Heart right ventricle (tissue), 16 donors: ENCODE data around the gene FCER1G. TPM values are rescaled to one million over a fixed set of nuclear protein-coding genes. Genes with fewer than 3 reads are reported as not detected.
"Not testable (repeated sequence)": the region's sequence is repeated elsewhere in the genome, so short reads cannot be mapped to it uniquely, and the experiment has no call there.

ENCODE experiments used
- ATAC-seq, 8 donors: fragments of 200-7000 bp; cut with Tn5 transposase; one replicate each; pipeline ENCODE4 v1.9.1; 2020; ENCODE audit warnings: mild to moderate bottlenecking in 8 of 8, moderate library complexity in 8 of 8, moderate number of reproducible peaks in 1 of 8
- DNase-seq, 2 donors: peaks; one replicate each; pipeline ENCODE4 v3.0.0-alpha.2; 2020
- H3K27ac ChIP-seq, 10 donors: fragments of 200-600 bp; sonication (generic) in 2 of 10; one replicate each; pipeline versions ENCODE4 v1.5.0 to v1.8.0; 2020 to 2022; ENCODE audit warnings: mild to moderate bottlenecking in 3 of 10
- H3K27me3 ChIP-seq, 7 donors: fragments of 200-600 bp; one replicate each; pipeline ENCODE4 v1.8.0; 2021 to 2022; ENCODE audit warnings: mild to moderate bottlenecking in 2 of 7
- H3K36me3 ChIP-seq, 9 donors: fragments of 200-600 bp; sonication (generic) in 1 of 9; one replicate each; pipeline versions ENCODE4 v1.5.0 to v1.8.0; 2020 to 2022; ENCODE audit warnings: mild to moderate bottlenecking in 2 of 9
- H3K4me1 ChIP-seq, 9 donors: fragments of 200-600 bp; sonication (generic) in 1 of 9; one replicate each; pipeline versions ENCODE4 v1.5.0 to v1.8.0; 2020 to 2022; ENCODE audit warnings: mild to moderate bottlenecking in 4 of 9
- H3K4me3 ChIP-seq, 10 donors: fragments of 200-600 bp; sonication (generic) in 2 of 10; one replicate each; pipeline versions ENCODE4 v1.5.0 to v1.8.0; 2020 to 2022; ENCODE audit warnings: mild to moderate bottlenecking in 7 of 10, moderate library complexity in 2 of 10
- H3K9me3 ChIP-seq, 11 donors: fragments of 200-600 bp in 10 of 11; sonication (generic) in 2 of 11; one replicate each; pipeline versions ENCODE4 v1.5.0 to v1.8.0; 2013 to 2022; ENCODE audit warnings: mild to moderate bottlenecking in 2 of 11, control low read depth in 1 of 11, moderate library complexity in 1 of 11
- WGBS, 2 donors: extraction: QIAGEN DNeasy Blood & Tissue Kit; methylation state at CpG; one replicate each; pipeline ENCODE4 v1.1.7; 2013; ENCODE audit warnings: inconsistent platforms in 1 of 2; 5-methylcytosine and 5-hydroxymethylcytosine counted together
- intact Hi-C, 10 donors: fragments of 100-400 bp; cut with DNase I; formaldehyde crosslinking; loops; one replicate each; pipeline versions ENCODE4 v1.11.1 to v1.14.2; 2022
- polyA plus RNA-seq, 2 donors: library from polyadenylated mRNA; stranded (reverse); fragments of 200-250 nt; gene quantifications; one replicate each; pipeline ENCODE4 v1.2.3, GENCODE V29; 2013
- total RNA-seq, 10 donors: library from RNA; stranded (reverse); fragmentation: NEBNext Ultra II Directional in 3 of 10; extraction: Animal tissue kit (Norgen Biotek cat#: 25700) in 3 of 10; gene quantifications; one replicate each; pipeline versions ENCODE4 v1.2.1 to v1.2.4, GENCODE V29; 2021 to 2023
- TF ChIP-seq, protein P1 (sequence below), 9 donors: fragments of 200-600 bp; sonication (generic) in 2 of 9; IDR thresholded peaks; one replicate each; pipeline versions ENCODE4 v1.5.0 to v1.8.0; 2021 to 2022; ENCODE audit warnings: antibody characterized with exemption in 9 of 9, mild to moderate bottlenecking in 5 of 9, moderate library complexity in 1 of 9
- donor health status: Arrhythmogenic right ventricular cardiomyopathy.
- donor health status: ischemic (EF 13 %, LVEDD 7.1; RV severe dilation, severe dysfunction).
- donor health status: healthy with polysubstance abuse.
- donor health status: DM: no; HTN: yes; CAD: no.
- donor health status: DM: no; HTN: no; CAD: no.
- donor health status: ischemic (EF 25% LVEDD 6.9; RV normal size, moderate dysfunction).
- donor health status: ischemic (EF 25% LVEDD 5.7; RV mildly dilated, moderate dysfunction).
- donor health status: healthy.
- donor health status: DM: yes; HTN: yes; CAD: no.
- donor health status: Ischemic cardiomyopathy.
- donor health status: ischemic (EF 35%, LVEDD 5.7; RV mildly dilated, moderate dysfunction).
- donor health status: nonischemic (EF 11% LVEDD 7.7; RV severe dilation, severe dysfunction).
- donor health status: DM: yes; HTN: yes; CAD: no.
- donor health status: PGD.
- donor health status: ischemic (EF 29% LVEDD 5.4; RV normal size, mild dysfunction).
- donor health status: nonischemic (EF 23%, LVEDD 6.1; RV moderate dilation, normal function).

FCER1G gene
- total and polyA plus RNA-seq, 12 donors, result 2.0 to 65.8 (median 11.5) TPM

DNA sequence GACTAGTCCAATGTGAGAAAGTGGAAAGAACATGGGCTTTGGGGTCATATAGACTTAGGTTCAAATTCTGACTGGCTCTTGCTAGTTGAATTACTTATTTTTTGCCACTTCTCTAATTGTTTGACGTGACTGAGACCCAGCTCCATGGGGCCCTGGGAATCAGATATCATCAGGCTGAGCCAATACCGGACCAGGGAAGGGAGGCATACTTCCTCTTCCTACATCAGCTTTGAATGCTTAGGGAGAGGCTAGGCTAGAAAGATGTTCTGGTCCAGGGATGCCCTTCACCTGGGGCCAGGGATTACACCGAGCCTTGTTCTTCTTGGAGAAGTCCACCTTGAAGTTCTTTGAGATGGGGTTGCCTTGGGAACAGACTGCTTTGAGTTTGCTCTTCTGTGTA, 26.6 kb downstream of the FCER1G start:
- no peak overlapping the region for H3K4me3 ChIP-seq
- WGBS, 2 donors, result 73 to 78% methylated on average over 3 of the region's 3 CpGs
- ATAC-seq (no peak), DNase-seq (no peak)
- H3K36me3 ChIP-seq, result no peaks in the 10 kb centered on the region
- H3K9me3 ChIP-seq, result no peaks in the 10 kb centered on the region
- no peaks in the 10 kb centered on the region for H3K27me3 ChIP-seq
- TF ChIP-seq, protein P1, sequence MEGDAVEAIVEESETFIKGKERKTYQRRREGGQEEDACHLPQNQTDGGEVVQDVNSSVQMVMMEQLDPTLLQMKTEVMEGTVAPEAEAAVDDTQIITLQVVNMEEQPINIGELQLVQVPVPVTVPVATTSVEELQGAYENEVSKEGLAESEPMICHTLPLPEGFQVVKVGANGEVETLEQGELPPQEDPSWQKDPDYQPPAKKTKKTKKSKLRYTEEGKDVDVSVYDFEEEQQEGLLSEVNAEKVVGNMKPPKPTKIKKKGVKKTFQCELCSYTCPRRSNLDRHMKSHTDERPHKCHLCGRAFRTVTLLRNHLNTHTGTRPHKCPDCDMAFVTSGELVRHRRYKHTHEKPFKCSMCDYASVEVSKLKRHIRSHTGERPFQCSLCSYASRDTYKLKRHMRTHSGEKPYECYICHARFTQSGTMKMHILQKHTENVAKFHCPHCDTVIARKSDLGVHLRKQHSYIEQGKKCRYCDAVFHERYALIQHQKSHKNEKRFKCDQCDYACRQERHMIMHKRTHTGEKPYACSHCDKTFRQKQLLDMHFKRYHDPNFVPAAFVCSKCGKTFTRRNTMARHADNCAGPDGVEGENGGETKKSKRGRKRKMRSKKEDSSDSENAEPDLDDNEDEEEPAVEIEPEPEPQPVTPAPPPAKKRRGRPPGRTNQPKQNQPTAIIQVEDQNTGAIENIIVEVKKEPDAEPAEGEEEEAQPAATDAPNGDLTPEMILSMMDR (IDR thresholded peaks at IDR 0.05), result no peak
- intact Hi-C loops, result no loop called here
- no peak overlapping the region for H3K27ac ChIP-seq
- no peaks in the 10 kb centered on the region for H3K4me1 ChIP-seq

DNA sequence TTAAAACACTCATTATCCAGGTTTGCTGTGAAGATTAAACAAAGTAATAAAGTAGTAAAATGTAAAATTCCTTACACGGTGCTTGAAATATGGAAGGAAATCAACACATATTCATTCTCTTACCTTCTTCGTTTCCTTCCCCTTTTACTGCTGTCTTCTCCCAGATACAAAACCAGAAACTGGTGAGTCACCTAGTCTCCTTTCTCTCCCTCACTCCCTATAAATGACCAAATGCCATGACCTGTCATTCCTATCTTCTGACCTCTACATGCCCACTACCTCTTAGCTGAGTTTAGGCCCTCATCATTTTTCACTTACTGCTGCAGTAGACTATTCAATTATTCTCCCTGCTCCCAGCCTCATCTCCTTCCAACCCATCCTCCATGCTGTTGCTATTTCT, 27.2 kb downstream of the FCER1G start:
- Histone ChIP-seq H3K4me1 (no peaks in the 10 kb centered on the region), H3K4me3 (no peak overlapping the region), H3K27ac (no peak overlapping the region), H3K27me3 (no peaks in the 10 kb centered on the region), H3K36me3 (no peaks in the 10 kb centered on the region), H3K9me3 (no peaks in the 10 kb centered on the region)
- TF ChIP-seq, protein P1 (IDR thresholded peaks at IDR 0.05), result no peak
- no peak for ATAC-seq
- 76 to 85% methylated on average over 2 of the region's 2 CpGs for WGBS, 2 donors
- DNase-seq, result no peak
- intact Hi-C loops, result no loop called here

DNA sequence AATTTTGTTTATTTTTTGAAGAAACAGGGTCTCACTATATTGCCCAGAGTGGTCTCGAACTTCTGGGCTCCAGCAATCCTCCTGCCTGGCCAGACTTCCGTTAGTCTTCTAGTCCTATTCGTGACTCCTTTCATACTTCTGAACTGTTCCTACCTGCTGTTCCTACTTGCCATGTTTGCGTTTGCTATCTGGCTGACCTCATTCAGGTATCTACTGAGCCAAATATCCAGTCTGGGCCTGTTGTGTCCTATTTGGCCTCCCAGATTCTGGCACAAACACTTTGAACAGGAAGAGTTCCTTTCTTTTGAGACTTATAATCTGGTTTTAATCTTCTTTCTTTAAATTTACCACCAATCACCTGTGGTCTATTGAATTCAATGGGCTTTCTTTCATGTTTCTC, 29.8 kb downstream of the FCER1G start:
- 80 to 90% methylated on average over 4 of the region's 4 CpGs for WGBS, 2 donors

DNA sequence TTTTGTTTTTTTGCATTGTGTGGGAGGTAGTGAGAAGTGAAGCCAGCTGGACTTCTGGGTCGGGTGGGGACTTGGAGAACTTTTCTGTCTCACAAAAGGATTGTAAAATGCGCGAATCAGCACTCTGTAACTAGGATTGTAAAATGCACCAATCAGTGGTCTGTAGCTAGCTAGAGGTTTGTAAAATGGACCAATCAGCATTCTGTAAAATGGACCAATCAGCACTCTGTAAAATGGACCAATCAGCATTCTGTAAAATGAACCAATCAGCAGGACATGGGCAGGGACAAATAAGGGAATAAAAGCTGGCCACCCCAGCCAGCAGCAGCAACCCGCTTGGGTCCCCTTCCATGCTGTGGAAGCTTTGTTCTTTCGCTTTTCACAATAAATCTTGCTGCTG, 35.0 kb downstream of the FCER1G start:
- H3K27ac ChIP-seq, H3K4me3 ChIP-seq, DNase-seq, intact Hi-C loops, H3K27me3 ChIP-seq, H3K36me3 ChIP-seq, H3K4me1 ChIP-seq, ATAC-seq: not testable (repeated sequence)
- H3K9me3 ChIP-seq, result peaks cover 0 to 16% (median 4%) of the 10 kb centered on the region in 11 donors
- WGBS, 2 donors, result 74 to 80% methylated on average over 5 of the region's 5 CpGs

More for the DNA sequence above, 29.8 kb downstream of the FCER1G start:
- intact Hi-C loops, result no loop called here
- Histone ChIP-seq H3K36me3 (no peaks in the 10 kb centered on the region), H3K9me3 (no peaks in the 10 kb centered on the region), H3K4me1 (no peaks in the 10 kb centered on the region), H3K27me3 (no peaks in the 10 kb centered on the region), H3K27ac (no peak overlapping the region), H3K4me3 (no peak overlapping the region)
- TF ChIP-seq, protein P1 (IDR thresholded peaks at IDR 0.05), result no peak
- no peak for ATAC-seq
- no peak for DNase-seq

DNA sequence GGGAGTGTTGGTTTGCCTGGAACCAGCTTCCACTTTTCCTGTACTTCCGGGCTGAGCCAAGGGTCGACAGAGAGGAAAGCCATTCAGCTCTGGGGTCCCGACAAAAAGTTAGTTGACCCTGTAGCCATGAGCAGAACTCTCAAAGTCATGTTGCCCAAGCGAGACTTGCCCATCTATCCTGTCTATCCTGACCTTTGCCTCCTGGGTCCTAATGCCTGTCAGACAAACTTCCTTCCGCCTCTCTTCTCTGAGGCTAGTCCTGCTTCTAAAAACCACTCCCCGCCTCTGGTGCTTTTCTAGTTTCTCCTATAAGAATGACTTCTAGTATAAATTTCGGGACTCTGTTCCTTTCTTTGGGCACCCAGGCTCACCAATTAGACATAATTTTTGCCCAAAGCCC, 35.7 kb downstream of the FCER1G start:
- Histone ChIP-seq H3K27ac (no peak overlapping the region), H3K4me1 (no peaks in the 10 kb centered on the region), H3K27me3 (no peaks in the 10 kb centered on the region), H3K36me3 (no peaks in the 10 kb centered on the region), H3K9me3 (peaks cover 0 to 16% (median 4%) of the 10 kb centered on the region in 11 donors), H3K4me3 (no peak overlapping the region)
- TF ChIP-seq, protein P1 (IDR thresholded peaks at IDR 0.05), result no peak
- ATAC-seq (no peak), DNase-seq (no peak)
- 73 to 87% methylated on average over 7 of the region's 7 CpGs for WGBS, 2 donors
- intact Hi-C loops, result no loop called here
